Measurements from ENCODE around the gene PLEKHM3. TPM values are rescaled to one million over a fixed set of nuclear protein-coding genes. Genes with fewer than 3 reads are reported as not detected.

PLEKHM3 gene
- total and polyA plus RNA-seq, 2 of the 4 experiments (the other 2 are of a cell fraction), result 2.4 to 11.3 TPM

GRCh38 chr2:208049006-208049405, 23.7 kb upstream of the PLEKHM3 start:
- ChIA-PET POLR2A (ENCODE audit: unreplicated experiment) (no interaction called here), CTCF (interaction anchor here (0.9 kb wide), 1 partner anchor 9 kb away, joined by 3 read pairs; no protein-coding TSS in a partner anchor)
- H3K9me3 ChIP-seq (ENCODE audit: control insufficient read depth, insufficient read depth, low read length), result no peaks in the 10 kb centered on the region
- no peaks in the 10 kb centered on the region for H4K20me1 ChIP-seq (ENCODE audit: insufficient read depth, low read length)
- intact Hi-C loops (cut with micrococcal nuclease), result no loop called here
- no peak overlapping the region; the same call in 1 of the 2 replicates for H3K18ac ChIP-seq (ENCODE audit: low read depth, low read length)
- no peak overlapping the region for H4K8ac ChIP-seq (ENCODE audit: low read depth in 2 of 2, low read length in 2 of 2)
- dilution Hi-C loops (cut with HindIII; ENCODE audit: low sequenced_read_pairs, unreplicated experiment), result no loop called here
- no peaks in the 10 kb centered on the region for H3K27me3 ChIP-seq (ENCODE audit: control insufficient read depth, insufficient read depth, low read length)
- H3K9me1 ChIP-seq (ENCODE audit: insufficient read depth, low read length), result no peaks in the 10 kb centered on the region
- H2AK9ac ChIP-seq (replicated peaks; ENCODE audit: low read depth, low read length, poor library complexity), result no peak overlapping the region
- no peak overlapping the region for H2BK5ac ChIP-seq (ENCODE audit: low read depth, low read length, poor library complexity, severe bottlenecking)
- no peak overlapping the region for H3K4me3 ChIP-seq (ENCODE audit: insufficient read depth, low read depth, low read length)
- in situ Hi-C loops (cut with MboI; ENCODE audit: low sequenced_read_pairs), result no loop called here
- H2BK120ac ChIP-seq (ENCODE audit: low read depth, low read length), result no peak overlapping the region
- ATAC-seq (ENCODE audit: low read depth) (no peak), DNase-seq (no peak)
- TF ChIP-seq ELK1 (IDR thresholded peaks at IDR 0.05; ENCODE audit: borderline replicate concordance, low read depth, low read length) (no peak), RAD21 (IDR thresholded peaks at IDR 0.05; ENCODE audit: low read length) (no peak)
- no CpG with 5 or more reads among the region's 4 CpGs for WGBS, 2 experiments (ENCODE audit: extremely low coverage in 2 of 2, insufficient read length in 1 of 2)
- no peak overlapping the region for H3K9ac ChIP-seq (ENCODE audit: low read depth, low read length)
- H3K56ac ChIP-seq (ENCODE audit: extremely low read depth, insufficient read depth, low read length), result no peak overlapping the region
- no peak overlapping the region for H2AK5ac ChIP-seq (ENCODE audit: low read depth, low read length)
- BruUV-seq (replicated peaks), result no TSS peak
- H3K4me2 ChIP-seq (ENCODE audit: low read depth, low read length), result no peak overlapping the region
- H3K14ac ChIP-seq (replicated peaks; ENCODE audit: low read depth, low read length), result no peak overlapping the region
- no peaks in the 10 kb centered on the region for H3K79me1 ChIP-seq (ENCODE audit: low read depth in 1 of 2, low read length in 2 of 2)
- H2AFZ ChIP-seq (replicated peaks; ENCODE audit: low read length, poor library complexity), result no peak overlapping the region
- H3K36me3 ChIP-seq (ENCODE audit: control insufficient read depth, insufficient read depth, low read length), result no peaks in the 10 kb centered on the region
- 0 out of 2 replicates have a peak overlapping the region, but pooled peaks have one; percentile 47 for H3K23ac ChIP-seq (ENCODE audit: low read depth, low read length)
- no peak overlapping the region for H4K5ac ChIP-seq (ENCODE audit: low read depth, low read length)
- no peak overlapping the region for H3K27ac ChIP-seq (ENCODE audit: insufficient read depth, low read length)
- H3K4me1 ChIP-seq (ENCODE audit: control insufficient read depth, insufficient read depth, low read length), result peaks cover 2% of the 10 kb centered on the region; the same call in 1 of the 2 replicates
- no peak overlapping the region for H2BK20ac ChIP-seq (ENCODE audit: low read depth, low read length)
- H4K91ac ChIP-seq (ENCODE audit: insufficient read depth, low read depth, low read length), result no peak overlapping the region
- H2BK15ac ChIP-seq (ENCODE audit: low read depth, low read length), result no peak overlapping the region
- H3K4ac ChIP-seq (ENCODE audit: low read depth, low read length), result no peak overlapping the region

All from IMR-90 (cell line).